22Rv1 (cell line): ENCODE data around the gene LRRN4.
"Not testable (repeated sequence)": the region's sequence is repeated elsewhere in the genome, so short reads cannot be mapped to it uniquely, and the experiment has no call there.

Experiments used
- H3K27ac ChIP-seq: fragments of 450-650 bp; 2 replicates; pipeline ENCODE4 v1.5.1; 2017
- CTCF ChIP-seq: fragments of 450-650 bp; IDR thresholded peaks from 2 replicates; pipeline ENCODE4 v1.5.1; 2017; ENCODE audit warnings: mild to moderate bottlenecking
- ZFX ChIP-seq: fragments of 450-650 bp; IDR thresholded peaks from 2 replicates; pipeline ENCODE4 v1.6.1; 2017; ENCODE audit warnings: antibody characterized with exemption, borderline replicate concordance

The LRRN4 gene

GRCh38 chr20:6058684-6059295 is 4.9 kb upstream of the LRRN4 start:
- no peak overlapping the region for H3K27ac ChIP-seq
- TF ChIP-seq CTCF (no peak), ZFX (no peak)

- H3K27ac ChIP-seq: no peak overlapping the region
- TF ChIP-seq ZFX (no peak), CTCF (no peak)
Measured at GRCh38 chr20:6057691-6058090, 3.8 kb upstream of the LRRN4 start.

- TF ChIP-seq CTCF: no peak
- no peak for TF ChIP-seq ZFX
- H3K27ac ChIP-seq: no peak overlapping the region
Measured at GRCh38 chr20:6057139-6057538, 3.3 kb upstream of the LRRN4 start.

GRCh38 chr20:6055981-6056569 is 2.2 kb upstream of the LRRN4 start:
- H3K27ac ChIP-seq: no peak overlapping the region
- no peak for TF ChIP-seq CTCF
- no peak for TF ChIP-seq ZFX

- TF ChIP-seq ZFX (no peak), CTCF (no peak)
- H3K27ac ChIP-seq: no peak overlapping the region
Measured at GRCh38 chr20:6055161-6055783, 1.4 kb upstream of the LRRN4 start.

- H3K27ac ChIP-seq: not testable (repeated sequence)
Measured at GRCh38 chr20:6054689-6055051, 810 bp upstream of the LRRN4 start.

- H3K27ac ChIP-seq: no peak overlapping the region
- TF ChIP-seq ZFX (no peak), CTCF (no peak)
Measured at GRCh38 chr20:6053064-6053775, 640 bp downstream of the LRRN4 start.
